K562 (cell line): ENCODE results near the gene WDR46. TPM values are rescaled to one million over a fixed set of nuclear protein-coding genes. Genes with fewer than 3 reads are reported as not detected.
A peak's percentile ranks its signal among the peaks of the same experiment; 100 is the strongest.

ENCODE experiments used
- ATAC-seq: fragments of 200-7000 bp; cut with Tn5 transposase; 3 replicates; pipeline ENCODE4 v1.9.1; 2020; ENCODE audit warnings: moderate library complexity
- BruUV-seq: library from RNA; stranded (reverse); fragments of 400-500 nt; replicated peaks from 2 replicates; lab custom pipeline; 2021; lab: Mats Ljungman, UMichigan
- CTCF ChIA-PET: fragments of 300-600 bp; formaldehyde crosslinking; extraction: SDS; loops from one replicate; lab custom pipeline; 2021; ENCODE audit warnings: low intra/inter-chr PET ratio; lab: Yijun Ruan, JAX
- POLR2A ChIA-PET: fragments of 300-600, 350-650 bp; sonication (Branson Sonifier 250); formaldehyde crosslinking; extraction: SDS; loops from one replicate; lab custom pipeline; 2021; ENCODE audit warnings: antibody characterized with exemption, inconsistent platforms; lab: Yijun Ruan, JAX
- DNase-seq, 4 experiments: peaks; one replicate each; pipeline versions ENCODE4 v3.0.0 to v3.0.0-alpha.2; 2011 to 2018; ENCODE audit warnings: low spot score in 3 of 4, mixed read lengths in 3 of 4; ENCODE audit errors: extremely low read depth in 1 of 4
- FAIRE-seq: peaks from 2 replicates; lab custom pipeline; 2011; peaks lifted over from hg19 to GRCh38; lab: Jason Lieb, UNC
- H2AFZ ChIP-seq: 2 replicates; pipeline ENCODE4 v1.6.0; 2011; ENCODE audit warnings: low read depth, low read length, control low read depth, inconsistent platforms
- H3K27ac ChIP-seq: fragments of 200-600 bp; 3 replicates; pipeline ENCODE4 v1.8.0; 2011; ENCODE audit warnings: low read depth, mild to moderate bottlenecking, control low read depth, inconsistent platforms, low read length, moderate library complexity, mixed read lengths; ENCODE audit errors: extremely low read depth
- H3K27me3 ChIP-seq, 2 experiments: fragments of 300-600 bp in 1 of 2; 2 replicates in 1 of 2; 3 replicates in 1 of 2; pipeline versions ENCODE4 v1.6.0 to v1.8.0; 2011; ENCODE audit warnings: inconsistent platforms in 2 of 2, low read length in 2 of 2, mild to moderate bottlenecking in 1 of 2, mixed read lengths in 1 of 2, moderate library complexity in 1 of 2; ENCODE audit not compliant: control insufficient read depth in 2 of 2, insufficient read depth in 2 of 2
- H3K36me3 ChIP-seq: fragments of 300-600 bp; 3 replicates; pipeline ENCODE4 v1.8.0; 2011; ENCODE audit warnings: mild to moderate bottlenecking, low read length, inconsistent platforms; ENCODE audit not compliant: control insufficient read depth, insufficient read depth
- H3K4me1 ChIP-seq, 2 experiments: fragments of 200-600 bp in 1 of 2; replicated peaks in 1 of 2; 2 replicates in 1 of 2; 3 replicates in 1 of 2; pipeline versions ENCODE4 v1.5.1 to v1.8.0; 2011; ENCODE audit warnings: inconsistent platforms in 2 of 2, low read length in 2 of 2, mild to moderate bottlenecking in 1 of 2, mixed read lengths in 1 of 2, moderate library complexity in 1 of 2; ENCODE audit not compliant: control insufficient read depth in 2 of 2, insufficient read depth in 2 of 2
- H3K4me2 ChIP-seq: 2 replicates; pipeline ENCODE4 v1.6.1; 2011; ENCODE audit warnings: low read length, control low read depth, inconsistent platforms, mixed read lengths; ENCODE audit not compliant: insufficient read depth
- H3K4me3 ChIP-seq: fragments of 200-600 bp; sonication (generic), shearing (Covaris generic); 2 replicates; pipeline ENCODE4 v1.5.1; 2016; ENCODE audit warnings: control low read depth, inconsistent platforms
- H3K79me2 ChIP-seq: fragments of 200-600 bp; 3 replicates; pipeline ENCODE4 v1.8.0; 2011; ENCODE audit warnings: low read length, inconsistent platforms; ENCODE audit not compliant: control insufficient read depth, insufficient read depth
- H3K9ac ChIP-seq, 2 experiments: 2 replicates each; pipeline versions ENCODE4 v1.6.0 to v1.6.1; 2011; ENCODE audit warnings: low read depth in 2 of 2, low read length in 2 of 2, control low read depth in 1 of 2, inconsistent platforms in 1 of 2, mild to moderate bottlenecking in 1 of 2, mixed read lengths in 1 of 2; ENCODE audit not compliant: insufficient read depth in 1 of 2
- H3K9me1 ChIP-seq: one replicate; pipeline ENCODE4 v1.6.0; 2011; ENCODE audit warnings: inconsistent platforms, mild to moderate bottlenecking, low read length, moderate library complexity; ENCODE audit not compliant: control insufficient read depth, insufficient read depth
- H3K9me3 ChIP-seq: replicated peaks from 2 replicates; pipeline ENCODE4 v1.5.1; 2011; ENCODE audit warnings: low read depth, low read length, inconsistent platforms; ENCODE audit not compliant: control insufficient read depth, insufficient read depth
- H4K20me1 ChIP-seq: replicated peaks from 2 replicates; pipeline ENCODE4 v1.6.1; 2011; ENCODE audit warnings: low read length, inconsistent platforms, mixed read lengths; ENCODE audit not compliant: control insufficient read depth, insufficient read depth
- ETV6 ChIP-seq, 3 experiments: fragments of 150-350 bp in 1 of 3; sonication (generic) in 1 of 3; formaldehyde crosslinking in 1 of 3; IDR thresholded peaks; 2 replicates each; pipeline versions ENCODE4 v1.6.1 to v1.8.0; 2014 to 2022; ENCODE audit warnings: borderline replicate concordance in 2 of 3, low read depth in 2 of 3, antibody characterized with exemption in 1 of 3, low read length in 1 of 3, mild to moderate bottlenecking in 1 of 3, missing genetic modification reagents in 1 of 3
- NCOR1 ChIP-seq: fragments of 450-650 bp; IDR thresholded peaks from 2 replicates; pipeline ENCODE4 v1.6.1; 2016; ENCODE audit warnings: mild to moderate bottlenecking, moderate library complexity
- ZNF586 ChIP-seq: fragments of 450-650 bp; formaldehyde crosslinking; conservative IDR thresholded peaks from 2 replicates; pipeline ENCODE4 v1.4.0; 2020; ENCODE audit warnings: mild to moderate bottlenecking, moderate library complexity
- ZNF830 ChIP-seq: fragments of 250-450 bp; sonication (Bioruptor Pico); IDR thresholded peaks from 2 replicates; pipeline ENCODE4 v1.5.0; 2021; ENCODE audit warnings: mild to moderate bottlenecking
- WGBS: fragments of 100-300 bp; shearing (Covaris generic); methylation state at CpG from one replicate; pipeline ENCODE4 v1.1.6; 2016; ENCODE audit warnings: low coverage, mixed read lengths; ENCODE audit not compliant: insufficient coverage; ENCODE audit errors: missing lambda C conversion rate; 5-methylcytosine and 5-hydroxymethylcytosine counted together
- in situ Hi-C: fragments of 300-500 bp; cut with MboI; formaldehyde crosslinking; loops from 4 replicates; pipeline ENCODE4 v1.15.0; 2018; ENCODE audit warnings: inconsistent platforms, mixed read lengths
- intact Hi-C: fragments of 100-400 bp; cut with micrococcal nuclease; formaldehyde crosslinking; loops from 2 replicates; pipeline ENCODE4 v1.14.2; 2022
- polyA plus RNA-seq, 8 experiments: library from polyadenylated mRNA; depleted of rRNA in 4 of 8; stranded (reverse) in 5 of 8; unstranded in 3 of 8; fragments of >200 nt; fragmentation: Nextera tagmentation in 2 of 8; fragmentation: Illumina TruSeq in 1 of 8; extraction: Ambion mirVana in 2 of 8; extraction: Trizol in 1 of 8; gene quantifications; 2 replicates each; pipeline versions ENCODE4 v1.2.1 to v1.2.3, GENCODE V29; 2011 to 2014; ENCODE audit warnings: inconsistent platforms in 1 of 8, missing spikeins in 1 of 8
- total RNA-seq, 7 experiments: library from RNA; depleted of rRNA in 6 of 7; stranded (reverse); fragments of >200 nt in 6 of 7; fragmentation: Illumina TruSeq in 2 of 7; extraction: Trizol in 2 of 7; gene quantifications; 2 replicates each; pipeline versions ENCODE4 v1.2.1 to v1.2.3, GENCODE V29; 2011 to 2021; ENCODE audit warnings: low replicate concordance in 1 of 7
- TF ChIP-seq, protein P1 (sequence below), 2 experiments: IDR thresholded peaks; 2 replicates each; pipeline ENCODE4 v1.6.1; 2012; ENCODE audit warnings: improper control_type of control experiment in 2 of 2, low read depth in 2 of 2, low read length in 2 of 2, borderline replicate concordance in 1 of 2
- TF ChIP-seq, protein P2 (sequence below): IDR thresholded peaks from 2 replicates; pipeline ENCODE4 v1.6.1; 2011; ENCODE audit warnings: borderline replicate concordance, low read depth, mild to moderate bottlenecking, moderate library complexity, low read length; ENCODE audit not compliant: insufficient read depth, poor library complexity, severe bottlenecking
- TF ChIP-seq, protein P3 (sequence below): fragments of 450-650 bp; IDR thresholded peaks from 2 replicates; pipeline ENCODE4 v1.7.0; 2016; ENCODE audit warnings: borderline replicate concordance
- TF ChIP-seq, protein P4 (sequence below): sonication (generic); formaldehyde crosslinking; IDR thresholded peaks from 2 replicates; pipeline ENCODE4 v1.8.1; 2023; ENCODE audit warnings: mild to moderate bottlenecking, missing genetic modification reagents
- TF ChIP-seq, protein P5 (sequence below), 2 experiments: IDR thresholded peaks; 2 replicates each; pipeline ENCODE4 v1.6.1; 2011; ENCODE audit warnings: borderline replicate concordance in 1 of 2, control low read depth in 1 of 2, low read depth in 1 of 2, low read length in 1 of 2, mild to moderate bottlenecking in 1 of 2, mixed read lengths in 1 of 2, moderate library complexity in 1 of 2; ENCODE audit not compliant: insufficient read depth in 1 of 2, insufficient read length in 1 of 2, poor library complexity in 1 of 2, severe bottlenecking in 1 of 2; ENCODE audit errors: extremely low read depth in 1 of 2

WDR46 gene
- total and polyA plus RNA-seq, 9 of the 15 experiments (the other 6 are each of a cell fraction or from before 2014, with no cell fraction given) = 8.9 to 146 (median 93.1) TPM

DNA sequence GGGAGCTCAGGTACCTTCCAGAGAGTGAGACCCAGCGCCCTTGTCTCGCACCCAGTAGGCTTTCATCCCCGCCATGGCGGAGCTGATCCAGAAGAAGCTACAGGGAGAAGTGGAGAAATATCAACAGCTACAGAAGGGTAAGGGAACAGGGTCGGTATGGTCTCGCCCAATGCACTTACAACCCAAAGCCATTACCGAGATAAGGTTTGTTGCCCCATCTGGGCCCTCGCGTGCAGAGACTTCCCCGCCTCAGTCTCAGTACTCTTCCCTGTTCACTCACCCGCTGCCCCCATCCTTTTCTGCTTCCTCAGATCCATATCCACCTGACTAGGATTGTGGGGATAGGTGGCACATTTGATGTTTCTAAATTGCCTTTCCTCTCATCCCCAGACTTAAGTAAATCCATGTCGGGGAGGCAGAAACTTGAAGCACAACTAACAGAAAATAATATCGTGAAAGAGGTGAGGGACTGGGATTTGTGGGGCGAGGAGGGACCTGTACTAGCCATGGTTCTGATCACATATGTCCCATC lies 811 bp upstream of the WDR46 start:
- peak in 3 of 4 experiments; percentile 42 to 61 (median 50) for DNase-seq
- TF ChIP-seq, protein P1, sequence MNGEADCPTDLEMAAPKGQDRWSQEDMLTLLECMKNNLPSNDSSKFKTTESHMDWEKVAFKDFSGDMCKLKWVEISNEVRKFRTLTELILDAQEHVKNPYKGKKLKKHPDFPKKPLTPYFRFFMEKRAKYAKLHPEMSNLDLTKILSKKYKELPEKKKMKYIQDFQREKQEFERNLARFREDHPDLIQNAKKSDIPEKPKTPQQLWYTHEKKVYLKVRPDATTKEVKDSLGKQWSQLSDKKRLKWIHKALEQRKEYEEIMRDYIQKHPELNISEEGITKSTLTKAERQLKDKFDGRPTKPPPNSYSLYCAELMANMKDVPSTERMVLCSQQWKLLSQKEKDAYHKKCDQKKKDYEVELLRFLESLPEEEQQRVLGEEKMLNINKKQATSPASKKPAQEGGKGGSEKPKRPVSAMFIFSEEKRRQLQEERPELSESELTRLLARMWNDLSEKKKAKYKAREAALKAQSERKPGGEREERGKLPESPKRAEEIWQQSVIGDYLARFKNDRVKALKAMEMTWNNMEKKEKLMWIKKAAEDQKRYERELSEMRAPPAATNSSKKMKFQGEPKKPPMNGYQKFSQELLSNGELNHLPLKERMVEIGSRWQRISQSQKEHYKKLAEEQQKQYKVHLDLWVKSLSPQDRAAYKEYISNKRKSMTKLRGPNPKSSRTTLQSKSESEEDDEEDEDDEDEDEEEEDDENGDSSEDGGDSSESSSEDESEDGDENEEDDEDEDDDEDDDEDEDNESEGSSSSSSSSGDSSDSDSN (IDR thresholded peaks at IDR 0.05; ENCODE audit: borderline replicate concordance in 1 of 2, low read depth in 2 of 2, low read length in 2 of 2) = no peak
- TF ChIP-seq ZNF830 (CRISPR knock-in tag) (0 out of 2 replicates have a peak, but pooled peaks have one; percentile 9), ZNF586 (CRISPR knock-in tag) (no peak), NCOR1 (no peak), ETV6 (IDR thresholded peaks at IDR 0.05; ENCODE audit: borderline replicate concordance in 1 of 2, low read depth in 2 of 2, low read length in 1 of 2) (no peak), ETV6 (CRISPR knock-in tag; IDR thresholded peaks at IDR 0.05; ENCODE audit: borderline replicate concordance) (0 out of 2 replicates have a peak, but pooled peaks have one; percentile 14)
- TF ChIP-seq, protein P2, sequence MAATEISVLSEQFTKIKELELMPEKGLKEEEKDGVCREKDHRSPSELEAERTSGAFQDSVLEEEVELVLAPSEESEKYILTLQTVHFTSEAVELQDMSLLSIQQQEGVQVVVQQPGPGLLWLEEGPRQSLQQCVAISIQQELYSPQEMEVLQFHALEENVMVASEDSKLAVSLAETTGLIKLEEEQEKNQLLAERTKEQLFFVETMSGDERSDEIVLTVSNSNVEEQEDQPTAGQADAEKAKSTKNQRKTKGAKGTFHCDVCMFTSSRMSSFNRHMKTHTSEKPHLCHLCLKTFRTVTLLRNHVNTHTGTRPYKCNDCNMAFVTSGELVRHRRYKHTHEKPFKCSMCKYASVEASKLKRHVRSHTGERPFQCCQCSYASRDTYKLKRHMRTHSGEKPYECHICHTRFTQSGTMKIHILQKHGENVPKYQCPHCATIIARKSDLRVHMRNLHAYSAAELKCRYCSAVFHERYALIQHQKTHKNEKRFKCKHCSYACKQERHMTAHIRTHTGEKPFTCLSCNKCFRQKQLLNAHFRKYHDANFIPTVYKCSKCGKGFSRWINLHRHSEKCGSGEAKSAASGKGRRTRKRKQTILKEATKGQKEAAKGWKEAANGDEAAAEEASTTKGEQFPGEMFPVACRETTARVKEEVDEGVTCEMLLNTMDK = no peak
- TF ChIP-seq, protein P3, sequence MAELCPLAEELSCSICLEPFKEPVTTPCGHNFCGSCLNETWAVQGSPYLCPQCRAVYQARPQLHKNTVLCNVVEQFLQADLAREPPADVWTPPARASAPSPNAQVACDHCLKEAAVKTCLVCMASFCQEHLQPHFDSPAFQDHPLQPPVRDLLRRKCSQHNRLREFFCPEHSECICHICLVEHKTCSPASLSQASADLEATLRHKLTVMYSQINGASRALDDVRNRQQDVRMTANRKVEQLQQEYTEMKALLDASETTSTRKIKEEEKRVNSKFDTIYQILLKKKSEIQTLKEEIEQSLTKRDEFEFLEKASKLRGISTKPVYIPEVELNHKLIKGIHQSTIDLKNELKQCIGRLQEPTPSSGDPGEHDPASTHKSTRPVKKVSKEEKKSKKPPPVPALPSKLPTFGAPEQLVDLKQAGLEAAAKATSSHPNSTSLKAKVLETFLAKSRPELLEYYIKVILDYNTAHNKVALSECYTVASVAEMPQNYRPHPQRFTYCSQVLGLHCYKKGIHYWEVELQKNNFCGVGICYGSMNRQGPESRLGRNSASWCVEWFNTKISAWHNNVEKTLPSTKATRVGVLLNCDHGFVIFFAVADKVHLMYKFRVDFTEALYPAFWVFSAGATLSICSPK = no peak
- TF ChIP-seq, protein P4, sequence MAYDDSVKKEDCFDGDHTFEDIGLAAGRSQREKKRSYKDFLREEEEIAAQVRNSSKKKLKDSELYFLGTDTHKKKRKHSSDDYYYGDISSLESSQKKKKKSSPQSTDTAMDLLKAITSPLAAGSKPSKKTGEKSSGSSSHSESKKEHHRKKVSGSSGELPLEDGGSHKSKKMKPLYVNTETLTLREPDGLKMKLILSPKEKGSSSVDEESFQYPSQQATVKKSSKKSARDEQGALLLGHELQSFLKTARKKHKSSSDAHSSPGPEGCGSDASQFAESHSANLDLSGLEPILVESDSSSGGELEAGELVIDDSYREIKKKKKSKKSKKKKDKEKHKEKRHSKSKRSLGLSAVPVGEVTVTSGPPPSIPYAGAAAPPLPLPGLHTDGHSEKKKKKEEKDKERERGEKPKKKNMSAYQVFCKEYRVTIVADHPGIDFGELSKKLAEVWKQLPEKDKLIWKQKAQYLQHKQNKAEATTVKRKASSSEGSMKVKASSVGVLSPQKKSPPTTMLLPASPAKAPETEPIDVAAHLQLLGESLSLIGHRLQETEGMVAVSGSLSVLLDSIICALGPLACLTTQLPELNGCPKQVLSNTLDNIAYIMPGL (CRISPR knock-in tag) = peak; percentile 54; the same call in 1 of the 2 replicates
- TF ChIP-seq, protein P5, sequence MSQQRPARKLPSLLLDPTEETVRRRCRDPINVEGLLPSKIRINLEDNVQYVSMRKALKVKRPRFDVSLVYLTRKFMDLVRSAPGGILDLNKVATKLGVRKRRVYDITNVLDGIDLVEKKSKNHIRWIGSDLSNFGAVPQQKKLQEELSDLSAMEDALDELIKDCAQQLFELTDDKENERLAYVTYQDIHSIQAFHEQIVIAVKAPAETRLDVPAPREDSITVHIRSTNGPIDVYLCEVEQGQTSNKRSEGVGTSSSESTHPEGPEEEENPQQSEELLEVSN (IDR thresholded peaks at IDR 0.05; ENCODE audit: borderline replicate concordance in 1 of 2, extremely low read depth in 1 of 2, insufficient read depth in 1 of 2, insufficient read length in 1 of 2, low read depth in 1 of 2, low read length in 1 of 2, poor library complexity in 1 of 2, severe bottlenecking in 1 of 2) = no peak

More for the DNA sequence above, 811 bp upstream of the WDR46 start:
- ChIA-PET CTCF (interaction anchor here (0.6 kb wide), 1 partner anchor 229 kb away, joined by 3 read pairs; no protein-coding TSS in a partner anchor), POLR2A (interaction anchor here (0.7 to 7.1 kb wide), 12 partner anchors 8 to 201 kb away, joined by 3 to 90 read pairs (median 6); partner anchors contain the start of genes B3GALT4, RGL2, RPS18 and VPS52)
- peaks cover 3% of the 10 kb centered on the region for H3K9me1 ChIP-seq
- intact Hi-C loops (no loop called here), in situ Hi-C loops (no loop called here)
- peak overlapping the region; percentile 99 for H2AFZ ChIP-seq
- peak overlapping the region; percentile 76 for H3K4me3 ChIP-seq
- H3K27me3 ChIP-seq = no peaks in the 10 kb centered on the region
- peak; percentile 47 for ATAC-seq
- H3K36me3 ChIP-seq = peaks cover 74% of the 10 kb centered on the region
- peak; percentile 29 for FAIRE-seq
- H3K79me2 ChIP-seq = peaks cover 45% of the 10 kb centered on the region
- peaks cover 13 to 24% of the 10 kb centered on the region in 2 experiments; a peak in 4 of 5 replicates for H3K4me1 ChIP-seq
- peak overlapping the region; percentile 91 to 94 for H3K9ac ChIP-seq
- peak overlapping the region; percentile 83 for H3K27ac ChIP-seq
- H4K20me1 ChIP-seq = no peaks in the 10 kb centered on the region
- under 1% methylated on average over 14 of the region's 14 CpGs for WGBS
- peak overlapping the region; percentile 98 for H3K4me2 ChIP-seq
- TSS peak; percentile 91 for BruUV-seq
- H3K9me3 ChIP-seq = no peaks in the 10 kb centered on the region
